ENCODE data around the gene ZNF385B. TPM values are rescaled to one million over a fixed set of nuclear protein-coding genes. Genes with fewer than 3 reads are reported as not detected.
A peak's percentile ranks its signal among the peaks of the same experiment; 100 is the strongest.

ZNF385B gene
- polyA plus RNA-seq, 1 donor (not counting 4 experiments of a cell fraction or from before 2014, with no cell fraction given): 0.17 TPM

GRCh38 chr2:179487010-179487731 is 374.2 kb downstream of the ZNF385B start:
- no peak overlapping the region for H3K4me2 ChIP-seq (ENCODE audit: control insufficient read depth, extremely low read depth, insufficient read depth, low read depth, low read length)
- H3K36me3 ChIP-seq (ENCODE audit: control insufficient read depth in 2 of 2, extremely low read depth in 1 of 2, insufficient read depth in 2 of 2, low read length in 2 of 2): no peaks in the 10 kb centered on the region
- FAIRE-seq (no peak), DNase-seq (ENCODE audit: low read depth, low spot score) (no peak)
- no peaks in the 10 kb centered on the region for H3K27me3 ChIP-seq (ENCODE audit: control insufficient read depth, extremely low read depth, insufficient read depth, low read length)
- H3K9me1 ChIP-seq (ENCODE audit: control insufficient read depth, extremely low read depth, insufficient read depth, low read length): no peaks in the 10 kb centered on the region
- dilution Hi-C loops (cut with MboI; ENCODE audit: extremely low pct_ligation_motif_present, low sequenced_read_pairs): no loop called here
- H3K9ac ChIP-seq (ENCODE audit: control insufficient read depth, extremely low read depth, insufficient read depth, low read length): no peak overlapping the region
- no peaks in the 10 kb centered on the region for H4K20me1 ChIP-seq (ENCODE audit: control insufficient read depth, extremely low read depth, insufficient read depth, low read length)
- no peak overlapping the region for H3K4me3 ChIP-seq (ENCODE audit: control insufficient read depth in 2 of 3, extremely low read depth in 1 of 3, insufficient read depth in 2 of 3, low read depth in 1 of 3, low read length in 3 of 3)
- H3K79me2 ChIP-seq (ENCODE audit: control insufficient read depth, insufficient read depth, low read length): no peaks in the 10 kb centered on the region
- no peak for TF ChIP-seq EZH2 (IDR thresholded peaks at IDR 0.05; ENCODE audit: low read length)
- no peak for TF ChIP-seq CTCF (optimal IDR thresholded peaks at IDR 0.05 in 1 of 3, IDR thresholded peaks at IDR 0.05 in 1 of 3, conservative IDR thresholded peaks at IDR 0.05 in 1 of 3; ENCODE audit: extremely low read depth in 1 of 3, insufficient read depth in 2 of 3, low read length in 3 of 3)
- H3K27ac ChIP-seq (ENCODE audit: control insufficient read depth, insufficient read depth, low read length): no peak overlapping the region
- H3K9me3 ChIP-seq (ENCODE audit: control insufficient read depth, low read depth, low read length): no peaks in the 10 kb centered on the region
- H3K4me1 ChIP-seq (ENCODE audit: control insufficient read depth, extremely low read depth, insufficient read depth, low read length): no peaks in the 10 kb centered on the region
- peak overlapping the region; percentile 10 for H2AFZ ChIP-seq (ENCODE audit: control insufficient read depth, low read length)

- FAIRE-seq: no peak
- Histone ChIP-seq H3K27me3 (ENCODE audit: control insufficient read depth, extremely low read depth, insufficient read depth, low read length) (no peaks in the 10 kb centered on the region), H3K4me2 (ENCODE audit: control insufficient read depth, extremely low read depth, insufficient read depth, low read depth, low read length) (no peak overlapping the region), H2AFZ (ENCODE audit: control insufficient read depth, low read length) (no peak overlapping the region), H3K79me2 (ENCODE audit: control insufficient read depth, insufficient read depth, low read length) (no peaks in the 10 kb centered on the region), H3K4me3 (ENCODE audit: control insufficient read depth in 2 of 3, extremely low read depth in 1 of 3, insufficient read depth in 2 of 3, low read depth in 1 of 3, low read length in 3 of 3) (no peak overlapping the region), H3K9ac (ENCODE audit: control insufficient read depth, extremely low read depth, insufficient read depth, low read length) (no peak overlapping the region), H3K4me1 (ENCODE audit: control insufficient read depth, extremely low read depth, insufficient read depth, low read length) (no peaks in the 10 kb centered on the region), H3K36me3 (ENCODE audit: control insufficient read depth in 2 of 2, extremely low read depth in 1 of 2, insufficient read depth in 2 of 2, low read length in 2 of 2) (no peaks in the 10 kb centered on the region), H3K9me3 (ENCODE audit: control insufficient read depth, low read depth, low read length) (no peaks in the 10 kb centered on the region), H3K27ac (ENCODE audit: control insufficient read depth, insufficient read depth, low read length) (no peak overlapping the region), H4K20me1 (ENCODE audit: control insufficient read depth, extremely low read depth, insufficient read depth, low read length) (no peaks in the 10 kb centered on the region), H3K9me1 (ENCODE audit: control insufficient read depth, extremely low read depth, insufficient read depth, low read length) (no peaks in the 10 kb centered on the region)
- TF ChIP-seq EZH2 (IDR thresholded peaks at IDR 0.05; ENCODE audit: low read length): no peak
- TF ChIP-seq CTCF (optimal IDR thresholded peaks at IDR 0.05 in 1 of 3, IDR thresholded peaks at IDR 0.05 in 1 of 3, conservative IDR thresholded peaks at IDR 0.05 in 1 of 3; ENCODE audit: extremely low read depth in 1 of 3, insufficient read depth in 2 of 3, low read length in 3 of 3): no peak
- DNase-seq (ENCODE audit: low read depth, low spot score): no peak
- dilution Hi-C loops (cut with MboI; ENCODE audit: extremely low pct_ligation_motif_present, low sequenced_read_pairs): no loop called here
These were observed 378.3 kb downstream of the ZNF385B start for GRCh38 chr2:179483131-179483530.
